Left ventricle myocardium inferior (tissue), 1 donor: Measurements from ENCODE around the gene ABCF3. TPM values are rescaled to one million over a fixed set of nuclear protein-coding genes. Genes with fewer than 3 reads are reported as not detected.

ENCODE experiments used
- DNase-seq: peaks from one replicate; pipeline ENCODE4 v3.0.0-alpha.2; 2020
- H3K27ac ChIP-seq: fragments of 200-600 bp; replicated peaks from 2 replicates; pipeline ENCODE4 v1.8.0; 2021
- H3K27me3 ChIP-seq: fragments of 200-600 bp; 2 replicates; pipeline ENCODE4 v1.8.0; 2021; ENCODE audit warnings: low read depth
- H3K36me3 ChIP-seq: fragments of 200-600 bp; 2 replicates; pipeline ENCODE4 v1.8.0; 2021
- H3K4me1 ChIP-seq: fragments of 200-600 bp; 2 replicates; pipeline ENCODE4 v1.8.0; 2021
- H3K4me3 ChIP-seq: fragments of 200-600 bp; 2 replicates; pipeline ENCODE4 v1.8.0; 2021; ENCODE audit warnings: mild to moderate bottlenecking, moderate library complexity
- H3K9me3 ChIP-seq: fragments of 200-600 bp; replicated peaks from 2 replicates; pipeline ENCODE4 v1.8.0; 2021
- intact Hi-C: fragments of 100-400 bp; cut with micrococcal nuclease; formaldehyde crosslinking; loops from one replicate; pipeline ENCODE4 v1.11.0; 2022
- total RNA-seq: library from RNA; stranded (reverse); fragmentation: NEBNext Ultra II Directional; extraction: Animal tissue kit (Norgen Biotek cat#: 25700); gene quantifications from one replicate; pipeline ENCODE4 v1.2.1, GENCODE V29; 2021
- TF ChIP-seq, protein P1 (sequence below): fragments of 200-600 bp; IDR thresholded peaks from 2 replicates; pipeline ENCODE4 v1.8.0; 2021; ENCODE audit warnings: antibody characterized with exemption, mild to moderate bottlenecking, borderline replicate concordance
- donor health status: DM: no; HTN: yes; CAD: no; lungs with severe emphysema.

The ABCF3 gene
- total RNA-seq, 1 donor from 2014 or later: 70.2 TPM

DNA sequence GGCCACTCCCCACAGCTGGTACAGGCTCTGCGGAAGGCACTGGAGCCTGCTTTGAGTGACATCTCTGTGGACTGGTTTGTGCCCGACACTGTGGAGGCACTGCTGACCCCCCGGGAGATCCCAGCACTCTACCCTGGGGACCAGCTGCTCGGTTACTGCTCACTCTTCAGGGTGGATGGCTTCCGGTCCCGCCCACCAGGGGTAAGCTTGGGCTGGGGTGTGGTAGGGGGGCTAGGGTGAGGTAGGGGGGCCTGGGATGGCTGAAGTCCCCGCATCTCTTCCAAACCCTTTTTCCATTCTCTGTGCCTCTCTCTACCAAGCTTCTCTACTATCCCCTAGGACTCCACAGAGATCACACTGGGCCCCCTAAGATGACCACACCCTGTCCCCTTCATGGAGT, 51.2 kb downstream of the ABCF3 start:
- Histone ChIP-seq H3K9me3 (no peaks in the 10 kb centered on the region), H3K27ac (no peak overlapping the region), H3K36me3 (peaks cover 2% of the 10 kb centered on the region), H3K4me1 (peaks cover 8% of the 10 kb centered on the region), H3K4me3 (no peak overlapping the region), H3K27me3 (peaks cover 56% of the 10 kb centered on the region)
- intact Hi-C loops: no loop called here
- TF ChIP-seq, protein P1, sequence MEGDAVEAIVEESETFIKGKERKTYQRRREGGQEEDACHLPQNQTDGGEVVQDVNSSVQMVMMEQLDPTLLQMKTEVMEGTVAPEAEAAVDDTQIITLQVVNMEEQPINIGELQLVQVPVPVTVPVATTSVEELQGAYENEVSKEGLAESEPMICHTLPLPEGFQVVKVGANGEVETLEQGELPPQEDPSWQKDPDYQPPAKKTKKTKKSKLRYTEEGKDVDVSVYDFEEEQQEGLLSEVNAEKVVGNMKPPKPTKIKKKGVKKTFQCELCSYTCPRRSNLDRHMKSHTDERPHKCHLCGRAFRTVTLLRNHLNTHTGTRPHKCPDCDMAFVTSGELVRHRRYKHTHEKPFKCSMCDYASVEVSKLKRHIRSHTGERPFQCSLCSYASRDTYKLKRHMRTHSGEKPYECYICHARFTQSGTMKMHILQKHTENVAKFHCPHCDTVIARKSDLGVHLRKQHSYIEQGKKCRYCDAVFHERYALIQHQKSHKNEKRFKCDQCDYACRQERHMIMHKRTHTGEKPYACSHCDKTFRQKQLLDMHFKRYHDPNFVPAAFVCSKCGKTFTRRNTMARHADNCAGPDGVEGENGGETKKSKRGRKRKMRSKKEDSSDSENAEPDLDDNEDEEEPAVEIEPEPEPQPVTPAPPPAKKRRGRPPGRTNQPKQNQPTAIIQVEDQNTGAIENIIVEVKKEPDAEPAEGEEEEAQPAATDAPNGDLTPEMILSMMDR: no peak
- DNase-seq: no peak

DNA sequence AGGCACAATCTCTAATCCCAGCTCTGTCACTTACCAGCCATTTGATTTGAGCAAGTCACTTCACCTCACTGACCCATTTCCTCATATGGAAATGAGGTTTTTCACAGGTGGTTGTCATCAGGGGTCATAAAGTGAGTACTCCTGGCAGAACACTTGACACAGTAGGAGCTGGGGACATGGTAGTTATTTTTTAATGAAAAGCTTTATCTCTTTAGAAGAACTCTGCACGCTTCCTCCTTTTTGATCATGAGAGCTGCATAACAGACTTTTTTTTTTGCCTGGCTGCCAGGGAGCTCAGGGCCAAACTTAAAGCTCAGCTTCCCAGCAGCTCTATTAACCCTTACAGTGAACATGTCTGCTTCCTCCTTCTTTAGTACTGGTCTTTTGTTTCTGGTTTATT, 51.8 kb downstream of the ABCF3 start:
- DNase-seq: no peak
- TF ChIP-seq, protein P1: no peak
- intact Hi-C loops: no loop called here
- Histone ChIP-seq H3K27me3 (peaks cover 50% of the 10 kb centered on the region), H3K27ac (no peak overlapping the region), H3K4me3 (no peak overlapping the region), H3K4me1 (peaks cover 8% of the 10 kb centered on the region), H3K9me3 (no peaks in the 10 kb centered on the region), H3K36me3 (peaks cover 8% of the 10 kb centered on the region)

DNA sequence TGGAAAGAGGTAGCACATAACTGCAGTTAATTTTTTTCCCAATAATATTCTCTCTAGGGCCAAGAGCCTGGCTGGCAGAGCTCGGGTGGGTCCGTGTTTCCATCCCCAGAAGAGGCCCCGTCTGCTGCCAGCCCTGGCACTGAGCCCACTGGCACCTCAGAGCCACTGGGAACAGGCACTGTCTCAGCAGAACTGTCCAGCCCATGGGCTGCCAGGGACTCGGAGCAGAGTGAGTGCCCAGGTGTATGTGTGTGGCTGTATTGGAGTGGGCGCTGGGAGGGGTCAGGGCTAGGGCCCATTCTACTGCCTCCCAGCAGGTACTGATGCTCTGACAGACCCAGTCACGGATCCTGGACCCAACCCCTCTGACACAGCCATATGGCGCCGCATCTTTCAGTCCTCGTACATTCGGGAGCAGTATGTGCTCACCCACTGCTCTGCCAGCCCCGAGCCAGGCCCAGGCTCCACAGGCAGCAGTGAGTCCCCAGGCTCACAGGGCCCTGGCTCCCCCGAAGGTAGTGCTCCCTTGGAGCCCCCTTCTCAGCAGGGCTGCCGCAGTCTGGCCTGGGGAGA, 52.3 kb downstream of the ABCF3 start:
- H3K4me1 ChIP-seq: peaks cover 8% of the 10 kb centered on the region
- peaks cover 45% of the 10 kb centered on the region for H3K27me3 ChIP-seq
- no peak overlapping the region for H3K4me3 ChIP-seq
- H3K9me3 ChIP-seq: no peaks in the 10 kb centered on the region
- no peak for DNase-seq
- peaks cover 14% of the 10 kb centered on the region for H3K36me3 ChIP-seq
- no peak overlapping the region for H3K27ac ChIP-seq
- intact Hi-C loops: no loop called here
- TF ChIP-seq, protein P1: no peak

DNA sequence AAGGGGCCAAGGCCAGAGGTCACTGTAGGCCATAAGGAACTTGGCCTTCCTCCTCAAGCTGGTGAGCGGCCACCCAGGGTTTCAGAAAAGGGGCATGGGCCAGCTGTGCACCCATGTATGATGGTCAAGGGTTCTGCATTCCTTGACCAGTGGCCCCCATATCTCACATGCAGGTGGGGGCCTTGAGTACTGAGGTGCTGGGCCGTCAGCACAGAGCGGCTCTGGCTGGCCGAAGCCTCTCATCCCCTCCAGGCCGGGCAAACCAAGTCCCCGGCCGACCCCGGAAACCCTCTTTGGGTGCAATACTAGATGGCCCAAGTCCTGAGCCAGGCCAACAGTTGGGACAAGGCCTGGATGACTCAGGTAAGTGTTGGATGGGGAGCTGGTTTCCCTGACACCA, 53.2 kb downstream of the ABCF3 start:
- TF ChIP-seq, protein P1: no peak
- Histone ChIP-seq H3K4me3 (no peak overlapping the region), H3K27me3 (peaks cover 36% of the 10 kb centered on the region), H3K4me1 (peaks cover 8% of the 10 kb centered on the region), H3K9me3 (no peaks in the 10 kb centered on the region), H3K27ac (no peak overlapping the region), H3K36me3 (peaks cover 23% of the 10 kb centered on the region)
- DNase-seq: no peak
- intact Hi-C loops: no loop called here

DNA sequence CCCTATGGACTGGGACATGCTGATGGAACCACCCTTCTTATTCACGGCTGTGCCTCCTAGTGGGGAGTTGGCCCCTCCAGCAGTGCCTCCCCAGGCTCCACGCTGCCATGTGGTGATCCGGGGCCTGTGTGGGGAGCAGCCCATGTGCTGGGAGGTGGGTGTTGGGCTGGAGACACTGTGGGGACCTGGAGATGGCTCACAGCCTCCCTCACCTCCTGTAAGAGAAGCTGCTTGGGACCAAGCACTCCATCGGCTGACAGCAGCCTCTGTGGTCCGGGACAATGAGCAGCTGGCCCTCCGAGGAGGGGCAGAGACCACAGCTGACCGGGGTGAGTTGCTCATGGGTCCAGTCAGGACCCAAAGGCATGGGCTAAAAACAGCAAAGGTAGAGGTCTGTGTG, 53.7 kb downstream of the ABCF3 start:
- Histone ChIP-seq H3K4me1 (peaks cover 8% of the 10 kb centered on the region), H3K4me3 (no peak overlapping the region), H3K27ac (no peak overlapping the region), H3K9me3 (no peaks in the 10 kb centered on the region), H3K36me3 (peaks cover 27% of the 10 kb centered on the region), H3K27me3 (peaks cover 31% of the 10 kb centered on the region)
- TF ChIP-seq, protein P1: no peak
- intact Hi-C loops: loop anchor here (10.0 kb wide), 1 partner anchor 55 kb away; the partner anchor contains the start of gene ABCF3
- no peak for DNase-seq
